ENCODE results near the gene PTGES2.

DNA sequence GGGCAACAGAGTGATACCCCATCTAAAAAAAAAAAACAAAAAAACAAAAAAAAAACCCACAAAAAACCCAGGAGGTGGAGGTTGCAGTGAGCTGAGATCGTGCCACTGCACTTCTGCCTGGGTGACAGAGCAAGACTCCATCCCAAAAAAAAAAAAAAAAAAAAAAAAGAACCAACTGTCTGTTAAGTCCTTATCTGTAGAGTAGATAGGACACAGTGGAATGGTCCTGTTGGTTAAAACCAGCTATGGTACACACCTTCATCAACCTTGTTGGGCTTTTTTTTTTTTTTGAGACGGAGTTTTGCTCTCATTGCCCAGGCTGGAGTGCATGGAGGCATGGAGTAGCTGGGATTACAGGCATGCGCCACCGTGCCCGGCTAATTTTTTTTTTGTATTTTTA is 47.3 kb downstream of the PTGES2 start:
- no peak for TF ChIP-seq POLR2A (IDR thresholded peaks at IDR 0.05; ENCODE audit: low read depth)
- TF ChIP-seq, protein P1, sequence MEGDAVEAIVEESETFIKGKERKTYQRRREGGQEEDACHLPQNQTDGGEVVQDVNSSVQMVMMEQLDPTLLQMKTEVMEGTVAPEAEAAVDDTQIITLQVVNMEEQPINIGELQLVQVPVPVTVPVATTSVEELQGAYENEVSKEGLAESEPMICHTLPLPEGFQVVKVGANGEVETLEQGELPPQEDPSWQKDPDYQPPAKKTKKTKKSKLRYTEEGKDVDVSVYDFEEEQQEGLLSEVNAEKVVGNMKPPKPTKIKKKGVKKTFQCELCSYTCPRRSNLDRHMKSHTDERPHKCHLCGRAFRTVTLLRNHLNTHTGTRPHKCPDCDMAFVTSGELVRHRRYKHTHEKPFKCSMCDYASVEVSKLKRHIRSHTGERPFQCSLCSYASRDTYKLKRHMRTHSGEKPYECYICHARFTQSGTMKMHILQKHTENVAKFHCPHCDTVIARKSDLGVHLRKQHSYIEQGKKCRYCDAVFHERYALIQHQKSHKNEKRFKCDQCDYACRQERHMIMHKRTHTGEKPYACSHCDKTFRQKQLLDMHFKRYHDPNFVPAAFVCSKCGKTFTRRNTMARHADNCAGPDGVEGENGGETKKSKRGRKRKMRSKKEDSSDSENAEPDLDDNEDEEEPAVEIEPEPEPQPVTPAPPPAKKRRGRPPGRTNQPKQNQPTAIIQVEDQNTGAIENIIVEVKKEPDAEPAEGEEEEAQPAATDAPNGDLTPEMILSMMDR (IDR thresholded peaks at IDR 0.05), result no peak
- no peak for TF ChIP-seq EP300 (IDR thresholded peaks at IDR 0.05)
